Omental fat pad (tissue), 4 donors: Measurements from ENCODE around the gene ARHGEF26. TPM values are rescaled to one million over a fixed set of nuclear protein-coding genes. Genes with fewer than 3 reads are reported as not detected.

Experiments
- ATAC-seq: fragments of 150-250 bp; one replicate; pipeline ENCODE4 v1.9.1; 2016; ENCODE audit warnings: mild to moderate bottlenecking, moderate library complexity; ENCODE audit not compliant: low FRiP score
- DNase-seq: peaks from one replicate; pipeline ENCODE4 v3.0.0-alpha.2; 2019; ENCODE audit warnings: low spot score
- CTCF ChIP-seq, 3 donors: fragments of 450-650 bp; IDR thresholded peaks; one replicate each; pipeline ENCODE4 v1.5.1; 2016 to 2017; ENCODE audit warnings: antibody characterized with exemption in 3 of 3, mild to moderate bottlenecking in 3 of 3, moderate library complexity in 2 of 3
- total RNA-seq, 4 donors: library from RNA; depleted of rRNA; stranded (reverse); fragments of >200 nt; gene quantifications; one replicate each; pipeline ENCODE4 v1.1.0, GENCODE V29; 2016

The ARHGEF26 gene
- total RNA-seq, 4 donors from 2014 or later = 12.0 to 26.9 (median 14.1) TPM

- DNase-seq (no peak), ATAC-seq (no peak)
- no peak for TF ChIP-seq CTCF (IDR thresholded peaks at IDR 0.05)
Observed at GRCh38 chr3:154169796-154170110, 48.6 kb downstream of the ARHGEF26 start.

GRCh38 chr3:154170300-154170699 is 49.1 kb downstream of the ARHGEF26 start:
- TF ChIP-seq CTCF (IDR thresholded peaks at IDR 0.05) = no peak
- DNase-seq = no peak
- ATAC-seq = no peak

- no peak for DNase-seq
- no peak for TF ChIP-seq CTCF (IDR thresholded peaks at IDR 0.05)
Observed at GRCh38 chr3:154175041-154175440, 53.9 kb downstream of the ARHGEF26 start.

GRCh38 chr3:154176036-154176435 is 54.8 kb downstream of the ARHGEF26 start:
- ATAC-seq (no peak), DNase-seq (no peak)
- no peak for TF ChIP-seq CTCF (IDR thresholded peaks at IDR 0.05)

More at GRCh38 chr3:154175041-154175440, 53.9 kb downstream of the ARHGEF26 start:
- ATAC-seq = no peak

GRCh38 chr3:154177406-154177805 is 56.2 kb downstream of the ARHGEF26 start:
- no peak for TF ChIP-seq CTCF (IDR thresholded peaks at IDR 0.05)
- DNase-seq (no peak), ATAC-seq (no peak)

- TF ChIP-seq CTCF (IDR thresholded peaks at IDR 0.05) = no peak
- DNase-seq (no peak), ATAC-seq (no peak)
Observed at GRCh38 chr3:154178172-154178571, 57.0 kb downstream of the ARHGEF26 start.

GRCh38 chr3:154180836-154181691 is 59.9 kb downstream of the ARHGEF26 start:
- DNase-seq (no peak), ATAC-seq (no peak)
- no peak for TF ChIP-seq CTCF (IDR thresholded peaks at IDR 0.05)
